ENCODE data around the gene HSD17B4.
"Not testable (repeated sequence)": the region's sequence is repeated elsewhere in the genome, so short reads cannot be mapped to it uniquely, and the experiment has no call there.

Gene HSD17B4

GRCh38 chr5:119439140-119439631, 13.1 kb upstream of the HSD17B4 start:
- no peak for TF ChIP-seq CTCF (IDR thresholded peaks at IDR 0.05; ENCODE audit: low read depth, low read length)
- H3K4me3 ChIP-seq (ENCODE audit: low read depth, low read length) = no peak overlapping the region

GRCh38 chr5:119439632-119440031, 12.7 kb upstream of the HSD17B4 start:
- not testable (repeated sequence) for H3K4me3 ChIP-seq (ENCODE audit: low read depth, low read length)

GRCh38 chr5:119444643-119445042, 7.7 kb upstream of the HSD17B4 start:
- not testable (repeated sequence) for H3K4me3 ChIP-seq (ENCODE audit: low read depth, low read length)

- TF ChIP-seq CTCF (IDR thresholded peaks at IDR 0.05; ENCODE audit: low read depth, low read length) = no peak
- H3K4me3 ChIP-seq (ENCODE audit: low read depth, low read length) = no peak overlapping the region
Observed at GRCh38 chr5:119445544-119445943, 6.8 kb upstream of the HSD17B4 start.

GRCh38 chr5:119449882-119450281, 2.4 kb upstream of the HSD17B4 start:
- H3K4me3 ChIP-seq (ENCODE audit: low read depth, low read length) = no peak overlapping the region
- no peak for TF ChIP-seq CTCF (IDR thresholded peaks at IDR 0.05; ENCODE audit: low read depth, low read length)

- H3K4me3 ChIP-seq (ENCODE audit: low read depth, low read length) = not testable (repeated sequence)
Observed at GRCh38 chr5:119450627-119451026, 1.7 kb upstream of the HSD17B4 start.

GRCh38 chr5:119451561-119451960, 736 bp upstream of the HSD17B4 start:
- TF ChIP-seq CTCF (IDR thresholded peaks at IDR 0.05; ENCODE audit: low read depth, low read length) = no peak
- no peak overlapping the region for H3K4me3 ChIP-seq (ENCODE audit: low read depth, low read length)

- peak overlapping the region; percentile 95 for H3K4me3 ChIP-seq (ENCODE audit: low read depth, low read length)
- no peak for TF ChIP-seq CTCF (IDR thresholded peaks at IDR 0.05; ENCODE audit: low read depth, low read length)
Observed at GRCh38 chr5:119452060-119452372, 281 bp upstream of the HSD17B4 start.

GRCh38 chr5:119453040-119453373, 710 bp downstream of the HSD17B4 start:
- H3K4me3 ChIP-seq (ENCODE audit: low read depth, low read length) = peak overlapping the region; percentile 95
- no peak for TF ChIP-seq CTCF (IDR thresholded peaks at IDR 0.05; ENCODE audit: low read depth, low read length)

All from WI38 (cell line).